ENCODE results near the gene RDM1. TPM values are rescaled to one million over a fixed set of nuclear protein-coding genes. Genes with fewer than 3 reads are reported as not detected.

RDM1 gene
- total RNA-seq, 1 experiment from 2014 or later, result 11.7 TPM

DNA sequence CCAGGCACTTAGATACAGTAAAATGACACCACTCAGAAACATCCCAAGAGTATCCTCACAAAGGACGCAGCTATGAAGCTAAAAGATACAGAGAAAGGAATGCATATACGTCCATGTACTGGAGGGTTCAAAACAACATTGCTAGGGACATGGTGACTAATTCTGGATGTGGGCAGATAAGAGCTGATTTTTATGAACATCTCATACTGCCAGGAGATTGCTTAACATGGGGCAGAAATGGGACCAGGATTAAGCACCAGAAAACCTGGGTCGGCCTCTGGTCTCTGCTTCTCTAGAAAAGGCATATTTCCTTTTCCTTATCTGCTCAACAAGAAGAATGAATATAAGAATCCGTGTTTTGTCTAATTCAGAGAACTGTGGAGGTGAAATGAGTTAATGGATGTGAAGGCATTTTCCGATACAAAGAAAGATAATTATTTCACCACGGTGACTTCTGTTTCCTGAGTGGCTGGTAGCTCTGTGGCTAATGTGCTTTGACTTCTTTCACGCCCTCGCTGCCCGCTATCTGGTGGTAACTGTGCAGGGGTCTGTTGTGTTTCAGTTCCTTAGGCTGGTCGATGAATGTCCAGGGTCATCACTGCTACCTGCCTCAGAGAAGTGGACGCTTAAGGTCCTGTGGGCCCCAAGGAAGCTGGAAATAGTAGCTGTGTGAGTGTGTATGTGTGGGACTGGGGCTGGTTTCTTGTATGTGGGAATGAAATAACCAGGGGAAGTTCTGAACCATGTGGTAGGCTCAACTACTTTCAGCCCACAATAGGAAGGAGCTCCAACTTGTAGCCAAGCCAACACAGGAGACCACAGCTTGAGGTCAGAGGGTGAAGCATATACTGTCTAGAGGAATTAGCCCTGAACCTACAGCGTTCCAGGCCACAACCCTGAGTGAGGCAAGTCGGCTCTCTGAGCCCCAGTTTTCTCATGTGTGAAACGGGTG, 34.7 kb downstream of the RDM1 start:
- DNase-seq (ENCODE audit: low read depth, low spot score), result no peak
- H3K9ac ChIP-seq (ENCODE audit: low read length), result no peak overlapping the region
- POLR2A ChIA-PET, result no interaction called here
- H2AFZ ChIP-seq (ENCODE audit: low read depth, low read length, poor library complexity, severe bottlenecking), result no peak overlapping the region
- H3K79me2 ChIP-seq (ENCODE audit: insufficient read depth, low read length), result no peaks in the 10 kb centered on the region
- no peak for ATAC-seq
- BruUV-seq (replicated peaks), result no TSS peak
- H3K27me3 ChIP-seq (ENCODE audit: insufficient read depth, low read length), result no peaks in the 10 kb centered on the region
- no peaks in the 10 kb centered on the region for H3K36me3 ChIP-seq (ENCODE audit: control insufficient read depth in 1 of 2, insufficient read depth in 2 of 2, low read length in 2 of 2)
- H3K27ac ChIP-seq (ENCODE audit: low read depth, low read length), result no peak overlapping the region
- no peaks in the 10 kb centered on the region for H3K9me2 ChIP-seq (ENCODE audit: insufficient read depth)
- no peaks in the 10 kb centered on the region for H4K20me1 ChIP-seq (ENCODE audit: insufficient read depth)
- TF ChIP-seq ZFX (IDR thresholded peaks at IDR 0.05) (no peak), RAD21 (IDR thresholded peaks at IDR 0.05; ENCODE audit: low read depth) (no peak), CEBPB (IDR thresholded peaks at IDR 0.05; ENCODE audit: low read depth) (no peak), CBX3 (IDR thresholded peaks at IDR 0.05; ENCODE audit: low read depth) (no peak), EGR1 (IDR thresholded peaks at IDR 0.05; ENCODE audit: low read depth) (no peak), SP1 (IDR thresholded peaks at IDR 0.05; ENCODE audit: low read depth) (no peak), POLR2AphosphoS5 (IDR thresholded peaks at IDR 0.05; ENCODE audit: low read depth, low read length) (no peak), SIN3A (IDR thresholded peaks at IDR 0.05; ENCODE audit: low read depth) (no peak), ZNF274 (IDR thresholded peaks at IDR 0.05; ENCODE audit: low read depth, low read length) (no peak), EZH2 (IDR thresholded peaks at IDR 0.05) (no peak), YY1 (IDR thresholded peaks at IDR 0.05; ENCODE audit: extremely low read depth, insufficient replicate concordance, low read depth, low read length) (no peak)
- TF ChIP-seq, protein P1, sequence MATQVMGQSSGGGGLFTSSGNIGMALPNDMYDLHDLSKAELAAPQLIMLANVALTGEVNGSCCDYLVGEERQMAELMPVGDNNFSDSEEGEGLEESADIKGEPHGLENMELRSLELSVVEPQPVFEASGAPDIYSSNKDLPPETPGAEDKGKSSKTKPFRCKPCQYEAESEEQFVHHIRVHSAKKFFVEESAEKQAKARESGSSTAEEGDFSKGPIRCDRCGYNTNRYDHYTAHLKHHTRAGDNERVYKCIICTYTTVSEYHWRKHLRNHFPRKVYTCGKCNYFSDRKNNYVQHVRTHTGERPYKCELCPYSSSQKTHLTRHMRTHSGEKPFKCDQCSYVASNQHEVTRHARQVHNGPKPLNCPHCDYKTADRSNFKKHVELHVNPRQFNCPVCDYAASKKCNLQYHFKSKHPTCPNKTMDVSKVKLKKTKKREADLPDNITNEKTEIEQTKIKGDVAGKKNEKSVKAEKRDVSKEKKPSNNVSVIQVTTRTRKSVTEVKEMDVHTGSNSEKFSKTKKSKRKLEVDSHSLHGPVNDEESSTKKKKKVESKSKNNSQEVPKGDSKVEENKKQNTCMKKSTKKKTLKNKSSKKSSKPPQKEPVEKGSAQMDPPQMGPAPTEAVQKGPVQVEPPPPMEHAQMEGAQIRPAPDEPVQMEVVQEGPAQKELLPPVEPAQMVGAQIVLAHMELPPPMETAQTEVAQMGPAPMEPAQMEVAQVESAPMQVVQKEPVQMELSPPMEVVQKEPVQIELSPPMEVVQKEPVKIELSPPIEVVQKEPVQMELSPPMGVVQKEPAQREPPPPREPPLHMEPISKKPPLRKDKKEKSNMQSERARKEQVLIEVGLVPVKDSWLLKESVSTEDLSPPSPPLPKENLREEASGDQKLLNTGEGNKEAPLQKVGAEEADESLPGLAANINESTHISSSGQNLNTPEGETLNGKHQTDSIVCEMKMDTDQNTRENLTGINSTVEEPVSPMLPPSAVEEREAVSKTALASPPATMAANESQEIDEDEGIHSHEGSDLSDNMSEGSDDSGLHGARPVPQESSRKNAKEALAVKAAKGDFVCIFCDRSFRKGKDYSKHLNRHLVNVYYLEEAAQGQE (IDR thresholded peaks at IDR 0.05; ENCODE audit: low read depth), result no peak
- TF ChIP-seq, protein P2, sequence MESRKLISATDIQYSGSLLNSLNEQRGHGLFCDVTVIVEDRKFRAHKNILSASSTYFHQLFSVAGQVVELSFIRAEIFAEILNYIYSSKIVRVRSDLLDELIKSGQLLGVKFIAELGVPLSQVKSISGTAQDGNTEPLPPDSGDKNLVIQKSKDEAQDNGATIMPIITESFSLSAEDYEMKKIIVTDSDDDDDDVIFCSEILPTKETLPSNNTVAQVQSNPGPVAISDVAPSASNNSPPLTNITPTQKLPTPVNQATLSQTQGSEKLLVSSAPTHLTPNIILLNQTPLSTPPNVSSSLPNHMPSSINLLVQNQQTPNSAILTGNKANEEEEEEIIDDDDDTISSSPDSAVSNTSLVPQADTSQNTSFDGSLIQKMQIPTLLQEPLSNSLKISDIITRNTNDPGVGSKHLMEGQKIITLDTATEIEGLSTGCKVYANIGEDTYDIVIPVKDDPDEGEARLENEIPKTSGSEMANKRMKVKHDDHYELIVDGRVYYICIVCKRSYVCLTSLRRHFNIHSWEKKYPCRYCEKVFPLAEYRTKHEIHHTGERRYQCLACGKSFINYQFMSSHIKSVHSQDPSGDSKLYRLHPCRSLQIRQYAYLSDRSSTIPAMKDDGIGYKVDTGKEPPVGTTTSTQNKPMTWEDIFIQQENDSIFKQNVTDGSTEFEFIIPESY (IDR thresholded peaks at IDR 0.05; ENCODE audit: extremely low read depth, insufficient replicate concordance, low read length), result no peak
- TF ChIP-seq, protein P3, sequence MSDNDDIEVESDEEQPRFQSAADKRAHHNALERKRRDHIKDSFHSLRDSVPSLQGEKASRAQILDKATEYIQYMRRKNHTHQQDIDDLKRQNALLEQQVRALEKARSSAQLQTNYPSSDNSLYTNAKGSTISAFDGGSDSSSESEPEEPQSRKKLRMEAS (IDR thresholded peaks at IDR 0.05), result no peak
- TF ChIP-seq, protein P4, sequence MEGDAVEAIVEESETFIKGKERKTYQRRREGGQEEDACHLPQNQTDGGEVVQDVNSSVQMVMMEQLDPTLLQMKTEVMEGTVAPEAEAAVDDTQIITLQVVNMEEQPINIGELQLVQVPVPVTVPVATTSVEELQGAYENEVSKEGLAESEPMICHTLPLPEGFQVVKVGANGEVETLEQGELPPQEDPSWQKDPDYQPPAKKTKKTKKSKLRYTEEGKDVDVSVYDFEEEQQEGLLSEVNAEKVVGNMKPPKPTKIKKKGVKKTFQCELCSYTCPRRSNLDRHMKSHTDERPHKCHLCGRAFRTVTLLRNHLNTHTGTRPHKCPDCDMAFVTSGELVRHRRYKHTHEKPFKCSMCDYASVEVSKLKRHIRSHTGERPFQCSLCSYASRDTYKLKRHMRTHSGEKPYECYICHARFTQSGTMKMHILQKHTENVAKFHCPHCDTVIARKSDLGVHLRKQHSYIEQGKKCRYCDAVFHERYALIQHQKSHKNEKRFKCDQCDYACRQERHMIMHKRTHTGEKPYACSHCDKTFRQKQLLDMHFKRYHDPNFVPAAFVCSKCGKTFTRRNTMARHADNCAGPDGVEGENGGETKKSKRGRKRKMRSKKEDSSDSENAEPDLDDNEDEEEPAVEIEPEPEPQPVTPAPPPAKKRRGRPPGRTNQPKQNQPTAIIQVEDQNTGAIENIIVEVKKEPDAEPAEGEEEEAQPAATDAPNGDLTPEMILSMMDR (IDR thresholded peaks at IDR 0.05 in 2 of 3, conservative IDR thresholded peaks at IDR 0.05 in 1 of 3; ENCODE audit: borderline replicate concordance in 1 of 3, insufficient read depth in 1 of 3, low read depth in 2 of 3, low read length in 2 of 3), result no peak
- CTCF ChIA-PET, result no interaction called here
- H3K9me3 ChIP-seq (ENCODE audit: control insufficient read depth in 1 of 2, insufficient read depth in 1 of 2, low read depth in 1 of 2, low read length in 2 of 2), result no peaks in the 10 kb centered on the region
- no peaks in the 10 kb centered on the region for H3K4me1 ChIP-seq (ENCODE audit: control insufficient read depth in 1 of 2, insufficient read depth in 2 of 2, low read length in 2 of 2)
- RAD21 ChIA-PET (ENCODE audit: low non-redundant PET in 1 of 2, low total read pairs in 2 of 2, uncharacterized antibody in 2 of 2, unreplicated experiment in 2 of 2), result no interaction called here
- intact Hi-C loops (cut with micrococcal nuclease), result no loop called here
- H3K4me2 ChIP-seq (ENCODE audit: low read length), result no peak overlapping the region
- H3K4me3 ChIP-seq (replicated peaks in 1 of 2; ENCODE audit: low read depth in 1 of 2, low read length in 2 of 2), result no peak overlapping the region
